Measurements from ENCODE around the gene MYO9A.
"Not testable (repeated sequence)": the region's sequence is repeated elsewhere in the genome, so short reads cannot be mapped to it uniquely, and the experiment has no call there.

Gene MYO9A

DNA sequence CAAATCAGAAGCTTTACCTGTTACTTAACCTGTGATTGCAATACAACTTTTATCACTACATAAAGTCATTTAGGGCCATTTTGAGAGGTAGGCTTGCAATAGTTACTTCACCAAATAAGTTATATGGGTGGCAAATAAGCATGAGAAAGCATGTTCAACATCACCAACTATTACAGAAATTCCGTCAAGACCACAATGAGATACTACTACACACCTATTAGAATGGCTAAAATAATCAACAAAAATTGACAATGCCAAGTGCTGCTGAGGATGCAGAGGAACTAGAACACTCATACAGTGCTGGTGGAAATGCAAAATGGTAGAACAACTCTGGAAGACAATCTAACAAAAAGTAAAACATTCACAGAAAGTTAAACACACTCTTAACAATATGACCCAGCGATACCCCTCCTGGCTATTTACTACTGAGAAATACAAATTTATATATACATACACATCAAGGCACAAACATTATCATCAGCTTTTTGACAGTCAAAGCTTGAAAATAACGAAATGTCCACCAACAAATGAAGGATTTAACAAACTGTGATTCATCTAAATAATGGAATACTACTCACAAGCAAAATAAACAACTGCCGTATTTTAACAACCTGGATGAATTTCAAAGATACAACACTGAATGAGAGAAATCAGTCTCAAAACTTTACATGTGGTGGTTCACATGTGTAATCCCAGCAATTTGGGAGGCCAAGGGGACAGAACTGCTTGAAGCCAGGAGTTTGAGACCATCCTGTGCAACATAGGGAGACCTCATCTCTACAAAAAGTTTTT is 82.9 kb downstream of the MYO9A start:
- no peak for DNase-seq

DNA sequence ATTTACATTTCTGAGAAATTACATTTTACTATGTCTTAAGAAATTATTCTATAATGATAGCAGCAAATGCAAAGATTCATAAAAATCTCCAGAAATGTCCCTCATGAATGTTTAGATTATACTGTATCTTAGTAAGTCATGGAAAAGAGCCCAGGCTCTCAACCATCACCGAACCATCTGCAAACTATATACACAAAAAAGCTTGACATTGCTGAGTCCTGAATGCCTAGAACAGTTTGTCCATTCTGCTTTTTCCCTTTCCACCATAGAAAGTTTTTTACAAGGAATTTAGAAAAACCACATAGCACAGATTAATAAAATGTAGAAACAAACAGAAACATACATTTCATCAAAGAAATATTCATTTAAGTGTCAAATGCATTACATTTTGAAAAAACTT is 83.6 kb downstream of the MYO9A start:
- DNase-seq, result no peak

DNA sequence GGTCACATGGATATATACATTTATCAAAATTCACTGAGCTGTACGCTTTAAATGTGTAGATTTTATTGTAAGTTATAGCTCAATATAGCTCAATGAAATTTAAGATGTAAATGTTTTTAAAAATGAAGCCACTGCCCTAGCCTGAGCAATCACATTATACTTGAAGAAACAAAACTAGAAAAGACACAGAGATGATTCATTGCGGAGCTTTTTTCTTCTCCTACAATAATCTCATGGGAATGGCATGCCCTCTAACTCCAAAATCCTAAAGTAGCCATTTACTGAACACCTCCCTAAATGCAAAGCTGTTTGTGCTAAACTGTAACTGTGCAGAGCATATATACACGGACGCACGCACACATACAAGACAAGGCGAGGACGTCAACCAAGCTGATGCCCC is 84.2 kb downstream of the MYO9A start:
- no peak for DNase-seq

DNA sequence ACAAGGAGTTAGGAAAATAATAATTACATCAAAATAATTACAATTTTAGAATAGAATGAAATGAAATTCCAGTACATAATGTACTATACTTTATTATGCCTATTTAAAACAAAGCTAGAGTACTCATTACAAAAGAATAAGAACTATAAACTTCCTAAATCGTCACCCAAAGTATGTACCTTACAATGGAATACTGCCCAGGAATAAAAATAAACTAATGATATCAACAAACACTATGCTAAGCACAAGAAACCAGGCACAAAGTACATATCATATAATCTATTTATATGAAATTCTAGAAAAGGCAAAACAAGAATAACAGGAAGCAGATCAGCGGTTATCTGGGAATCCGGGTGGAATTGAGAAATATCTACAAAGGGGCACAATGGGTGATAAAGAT is 84.7 kb downstream of the MYO9A start:
- DNase-seq, result no peak

DNA sequence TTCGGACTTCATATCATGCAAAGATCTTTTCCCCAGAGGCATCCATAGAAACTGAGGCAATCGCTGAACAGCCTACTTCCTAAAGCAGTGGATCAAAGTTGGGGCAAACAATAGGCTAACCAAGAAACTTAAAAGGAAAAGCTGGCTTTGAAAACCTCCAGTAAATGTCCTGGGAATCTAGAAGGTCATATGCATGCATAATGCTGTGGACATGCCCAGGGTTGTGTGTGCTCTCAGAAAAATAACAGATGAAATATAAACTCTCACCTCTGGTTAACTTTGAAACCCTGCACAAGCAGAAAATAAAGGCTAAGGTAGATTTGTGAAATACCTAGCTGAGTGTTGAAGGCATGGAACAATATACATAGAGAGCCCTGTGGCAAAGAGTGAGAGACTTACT is 96.3 kb downstream of the MYO9A start:
- DNase-seq, result no peak

DNA sequence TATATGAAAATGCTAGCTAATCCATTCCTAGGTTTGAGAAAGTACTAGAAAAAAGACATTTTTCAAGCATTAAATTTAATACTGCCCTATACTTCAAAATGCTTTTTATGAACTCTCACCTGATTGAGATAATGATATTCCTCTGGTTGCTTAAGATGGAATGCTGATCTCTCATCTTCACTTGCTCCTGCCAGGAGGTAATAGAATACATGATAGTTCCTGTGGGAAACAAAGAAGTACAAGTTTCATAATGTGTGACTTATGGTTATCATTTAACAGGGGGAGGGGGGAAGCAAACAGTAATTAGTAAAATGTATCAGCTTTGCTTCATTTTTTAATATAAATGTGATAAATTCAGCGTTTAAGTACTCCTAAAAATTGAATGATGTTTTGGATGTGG is 97.2 kb downstream of the MYO9A start:
- DNase-seq, result no peak

DNA sequence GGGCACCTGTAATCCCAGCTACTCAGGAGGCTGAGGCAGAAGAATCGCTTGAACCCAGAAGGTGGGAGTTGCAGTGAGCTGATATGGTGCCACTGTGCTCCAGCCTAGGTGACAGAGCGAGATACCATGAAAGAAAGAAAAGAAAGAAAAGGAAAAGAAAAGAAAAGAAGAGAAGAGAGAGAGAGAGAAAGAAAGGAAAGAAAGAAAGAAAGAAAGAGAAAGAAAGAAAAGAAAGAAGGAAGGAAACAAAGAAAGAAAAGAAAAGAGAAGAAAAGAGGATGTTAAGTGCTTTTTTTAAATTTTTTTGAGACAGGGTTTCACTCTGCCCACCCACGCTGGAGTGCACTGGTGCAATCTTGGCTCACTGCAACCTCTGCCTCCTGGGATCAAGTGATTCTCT is 103.4 kb downstream of the MYO9A start:
- DNase-seq, result not testable (repeated sequence)

DNA sequence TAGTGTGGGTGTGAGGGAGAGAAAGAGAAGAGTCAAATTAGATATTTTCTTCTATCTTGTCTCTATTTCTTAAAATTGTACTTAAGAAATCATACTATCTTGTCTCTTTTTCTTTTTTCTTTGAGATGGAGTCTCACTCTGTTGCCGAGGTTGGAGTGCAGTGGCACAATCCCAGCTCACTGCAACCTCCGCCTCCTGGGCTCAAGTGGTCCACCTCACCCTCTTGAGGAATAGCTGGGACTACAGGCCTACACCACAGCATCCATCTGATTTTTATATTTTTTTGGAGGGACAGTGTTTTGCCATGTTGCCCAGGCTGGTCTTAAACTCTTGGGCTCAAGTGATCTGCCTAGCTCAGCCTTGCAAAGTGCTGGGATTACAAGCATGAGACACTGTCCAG is 104.2 kb downstream of the MYO9A start:
- DNase-seq, result no peak

DNA sequence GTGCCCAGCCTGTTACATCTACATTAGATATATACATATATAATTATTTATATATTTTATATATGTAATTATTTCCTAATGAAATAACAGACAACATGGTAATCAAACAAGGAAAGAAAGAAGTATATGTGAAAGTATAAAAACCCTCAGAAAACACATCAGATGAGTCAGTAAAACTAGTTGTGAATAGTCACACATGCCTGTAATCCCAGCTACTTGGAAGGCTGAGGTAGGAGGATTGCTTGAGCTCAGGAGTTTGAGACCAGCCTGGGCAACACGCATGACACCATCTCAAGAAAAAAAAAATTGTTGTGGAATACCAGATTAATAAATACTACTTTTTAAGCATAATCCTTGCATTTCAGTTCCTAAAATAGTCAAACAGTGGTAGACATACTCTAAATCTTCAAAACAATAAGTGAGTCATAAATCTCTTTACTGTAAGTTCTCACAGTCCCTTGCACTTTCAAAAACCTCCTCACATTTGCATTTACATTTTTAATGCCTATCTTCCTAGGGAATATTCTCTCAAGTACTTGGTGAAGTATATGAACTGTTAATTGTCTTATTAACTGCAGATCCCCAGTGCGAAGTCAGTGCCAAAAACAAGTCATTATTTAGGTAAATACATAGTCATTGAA is 106.5 kb downstream of the MYO9A start:
- DNase-seq, result no peak

DNA sequence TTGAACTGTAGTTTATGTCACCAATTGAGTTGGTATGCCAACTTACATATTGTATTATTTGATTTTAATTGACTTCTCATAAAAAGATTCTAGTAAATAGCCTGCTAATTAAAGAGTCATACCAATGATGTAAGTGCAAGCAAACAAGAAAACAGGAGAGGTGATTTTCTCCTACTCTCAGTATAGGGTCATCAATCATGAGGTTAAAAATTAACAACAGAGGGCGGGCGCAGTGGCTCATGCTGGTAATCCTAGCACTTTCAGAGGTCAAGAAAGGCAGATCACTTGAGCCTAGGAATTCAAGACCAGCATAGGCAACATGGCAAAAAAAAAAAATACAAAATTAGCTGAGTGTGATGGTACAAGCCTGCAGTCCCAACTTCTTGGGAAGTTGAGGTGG is 108.7 kb downstream of the MYO9A start:
- no peak for DNase-seq

DNA sequence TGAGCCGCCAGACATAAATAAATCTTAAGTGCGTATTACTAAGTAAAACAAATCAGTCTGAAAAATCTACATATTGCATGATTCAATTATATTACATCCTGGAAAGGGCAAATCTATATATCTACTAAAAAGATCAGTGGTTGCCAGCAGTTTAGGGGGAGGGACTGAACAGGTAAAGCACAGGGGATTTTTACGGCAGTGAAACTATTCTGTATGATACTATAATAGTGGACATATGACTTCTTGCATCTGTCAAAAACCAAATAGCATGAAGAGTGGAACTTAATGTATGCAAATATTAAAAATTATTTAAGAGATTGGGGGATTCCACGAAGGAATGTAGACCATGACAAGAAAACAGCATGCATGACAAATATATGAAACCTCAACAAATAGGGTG is 111.6 kb downstream of the MYO9A start:
- DNase-seq, result no peak

DNA sequence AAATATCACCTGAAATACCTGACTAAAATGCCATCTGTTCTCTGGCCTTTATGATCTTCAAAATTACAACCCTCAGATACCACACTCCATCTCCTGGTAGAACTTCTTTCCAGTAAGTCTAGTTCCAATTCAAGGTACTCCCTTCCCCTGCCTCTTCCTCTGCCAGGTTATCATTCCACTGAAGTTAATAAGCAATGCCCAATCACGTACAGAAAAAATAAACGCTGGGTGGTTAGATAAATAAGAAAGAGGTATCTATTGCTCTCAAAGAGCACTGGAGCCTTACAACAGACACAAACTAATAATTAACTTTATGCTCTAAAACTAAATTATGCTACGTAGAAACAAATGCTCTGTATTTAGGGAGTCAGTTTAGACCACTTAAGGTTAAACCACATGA is 112.5 kb downstream of the MYO9A start:
- no peak for DNase-seq

DNA sequence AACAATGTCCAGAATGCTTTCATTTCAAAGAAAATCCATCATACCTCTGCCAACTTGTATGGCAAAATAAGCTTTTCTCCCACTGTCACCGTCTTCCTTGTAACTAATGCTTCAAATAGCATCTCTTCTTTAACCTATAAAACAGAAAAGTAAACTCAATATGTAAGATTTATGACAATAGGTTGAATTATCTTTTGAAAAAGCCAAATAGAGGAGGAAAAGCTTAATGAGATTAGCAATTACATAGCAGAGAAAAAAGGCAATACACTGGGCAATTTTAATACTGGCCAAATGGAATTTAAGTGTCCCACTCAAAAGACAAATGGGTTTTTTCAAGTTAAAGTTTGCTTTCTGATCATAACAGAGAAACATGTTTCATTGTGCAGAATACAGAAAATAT is 118.1 kb downstream of the MYO9A start:
- no peak for DNase-seq

DNA sequence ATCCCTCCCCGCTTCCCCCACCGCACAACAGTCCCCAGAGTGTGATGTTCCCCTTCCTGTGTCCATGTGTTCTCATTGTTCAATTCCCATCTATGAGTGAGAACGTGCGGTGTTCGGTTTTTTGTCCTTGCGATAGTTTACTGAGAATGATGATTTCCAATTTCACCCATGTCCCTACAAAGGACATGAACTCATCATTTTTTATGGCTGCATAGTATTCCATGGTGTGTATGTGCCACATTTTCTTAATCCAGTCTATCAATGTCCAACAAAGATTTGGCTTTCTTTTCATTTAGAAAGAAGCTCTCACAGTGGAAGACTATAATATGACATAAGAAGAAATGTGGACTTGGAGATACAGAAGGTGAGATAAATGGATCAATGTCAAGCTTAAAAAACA is 119.2 kb downstream of the MYO9A start:
- DNase-seq, result not testable (repeated sequence)

DNA sequence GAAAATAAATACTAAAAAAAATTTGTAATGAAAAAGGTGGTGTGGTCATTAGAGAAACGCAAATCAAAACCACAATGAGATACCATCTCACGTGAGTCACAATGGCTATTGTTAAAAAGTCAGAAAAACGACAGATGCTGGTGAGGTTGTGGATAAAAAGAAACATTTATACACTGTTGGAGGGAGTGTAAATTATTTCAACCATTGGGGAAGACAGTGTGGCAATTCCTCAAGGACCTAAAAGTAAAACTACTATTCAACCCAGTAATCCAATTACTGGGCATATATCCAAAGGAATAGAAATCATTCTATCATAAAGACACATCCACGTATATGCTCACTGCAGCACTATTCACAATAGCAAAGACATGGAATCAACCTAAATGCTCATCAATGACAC is 120.3 kb downstream of the MYO9A start:
- no peak for DNase-seq

DNA sequence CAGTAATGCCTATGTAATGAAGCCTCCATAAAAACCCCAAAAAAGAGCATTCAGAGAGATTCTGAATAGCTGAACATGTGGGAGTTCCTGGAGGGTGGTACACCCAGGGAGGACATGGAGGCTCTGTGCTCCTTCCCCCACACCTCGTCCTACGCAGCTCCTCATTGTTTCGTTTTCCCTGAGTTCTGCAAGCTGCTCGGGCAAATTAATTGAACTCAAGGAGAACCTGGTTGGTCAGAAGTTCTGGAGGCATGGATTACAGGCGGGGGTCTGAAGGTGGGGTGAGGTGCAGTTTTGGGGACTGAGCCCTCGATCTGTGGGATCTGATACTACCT is 142.2 kb downstream of the MYO9A start:
- DNase-seq, result no peak

DNA sequence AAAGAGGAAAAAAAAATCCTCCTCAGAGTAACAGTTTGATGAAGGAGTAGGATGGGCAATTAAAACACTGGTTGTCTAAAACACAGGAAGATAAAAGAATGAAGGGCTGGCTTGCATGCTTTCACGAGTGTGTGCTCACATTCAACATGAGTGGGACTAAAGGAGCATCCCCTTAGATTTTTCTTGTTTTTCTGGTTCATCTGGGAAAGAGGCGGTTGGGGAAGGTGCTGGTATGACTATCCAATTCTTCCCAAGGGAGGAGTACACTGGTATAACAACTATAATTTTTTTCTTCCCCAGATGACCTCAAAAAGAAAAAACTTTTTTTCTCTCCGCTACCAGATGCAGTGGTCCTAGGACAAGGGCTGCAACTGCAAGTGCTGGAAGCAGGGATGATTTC is 143.7 kb downstream of the MYO9A start:
- DNase-seq, result no peak

DNA sequence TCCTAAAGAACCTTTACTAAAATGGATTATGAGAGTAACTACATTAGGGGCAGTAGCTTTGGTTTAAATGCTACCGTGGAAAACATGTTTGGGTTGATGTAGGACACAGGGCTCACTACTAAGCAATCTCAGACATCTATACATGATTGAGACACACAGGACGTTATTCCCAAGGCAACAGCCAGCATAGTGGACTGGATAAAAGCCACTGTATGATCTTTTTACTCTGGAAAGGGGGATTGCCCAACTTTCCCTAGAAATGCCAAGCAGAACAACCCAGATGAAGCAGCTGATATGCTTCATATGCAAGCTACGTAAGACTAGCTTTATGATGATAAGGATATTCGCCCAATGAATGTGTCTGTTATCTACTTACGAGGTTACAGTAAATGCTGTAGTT is 144.6 kb downstream of the MYO9A start:
- DNase-seq, result no peak

DNA sequence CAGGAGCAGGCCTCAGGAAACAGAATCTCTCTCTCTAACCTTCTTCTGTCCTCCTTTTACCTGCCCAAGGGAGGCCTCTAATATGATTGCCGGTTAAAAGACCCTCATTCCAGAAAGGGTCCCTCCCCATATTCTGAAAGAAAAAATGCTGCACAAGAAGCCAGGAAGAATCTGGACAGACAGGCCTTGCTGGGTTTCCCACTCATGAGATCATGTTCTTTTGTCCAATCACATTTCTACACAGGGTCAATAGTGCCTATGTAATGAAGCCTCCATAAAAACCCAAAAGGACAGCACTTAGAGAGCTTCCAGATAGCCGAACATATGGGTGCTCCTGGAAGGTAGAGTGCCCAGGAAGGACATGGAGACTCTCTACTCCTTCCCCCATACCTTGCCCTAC is 146.0 kb downstream of the MYO9A start:
- no peak for DNase-seq

DNA sequence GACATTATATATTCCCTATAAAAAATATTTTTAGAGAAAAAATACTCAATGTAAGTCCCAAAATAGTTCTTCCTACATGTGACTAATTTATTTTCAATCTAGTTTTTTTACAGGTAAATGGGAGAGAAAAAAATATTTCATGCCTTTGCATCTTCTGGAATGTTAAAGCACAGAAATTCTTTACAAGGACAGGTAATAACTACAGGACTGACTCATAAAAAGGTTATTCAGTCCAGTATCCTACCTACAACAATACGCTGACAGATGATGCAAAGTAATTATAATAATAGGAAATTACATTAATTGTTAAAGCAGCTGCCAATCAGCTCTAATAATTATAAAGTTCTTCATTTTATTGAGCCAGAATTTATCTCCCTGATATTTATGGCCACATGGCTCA is 147.5 kb downstream of the MYO9A start:
- no peak for DNase-seq

DNA sequence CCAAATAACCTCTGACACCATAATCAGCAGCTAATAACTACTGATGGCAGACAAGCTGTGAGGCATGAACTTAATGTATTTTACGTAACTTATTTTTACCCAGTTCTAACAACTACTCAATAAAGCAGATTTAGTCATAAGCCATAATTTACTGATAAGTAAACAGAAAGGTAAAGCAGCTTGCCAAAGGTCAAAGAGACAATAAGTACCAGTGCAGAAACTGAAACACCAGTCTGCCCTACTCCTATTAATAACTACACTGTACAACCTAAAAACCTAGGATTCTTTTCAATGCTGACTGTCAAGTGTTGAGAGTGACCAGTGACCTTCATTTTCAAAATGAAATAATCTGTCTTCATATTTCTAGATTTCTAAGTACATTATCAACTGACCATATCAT is 155.4 kb downstream of the MYO9A start:
- no peak for DNase-seq

DNA sequence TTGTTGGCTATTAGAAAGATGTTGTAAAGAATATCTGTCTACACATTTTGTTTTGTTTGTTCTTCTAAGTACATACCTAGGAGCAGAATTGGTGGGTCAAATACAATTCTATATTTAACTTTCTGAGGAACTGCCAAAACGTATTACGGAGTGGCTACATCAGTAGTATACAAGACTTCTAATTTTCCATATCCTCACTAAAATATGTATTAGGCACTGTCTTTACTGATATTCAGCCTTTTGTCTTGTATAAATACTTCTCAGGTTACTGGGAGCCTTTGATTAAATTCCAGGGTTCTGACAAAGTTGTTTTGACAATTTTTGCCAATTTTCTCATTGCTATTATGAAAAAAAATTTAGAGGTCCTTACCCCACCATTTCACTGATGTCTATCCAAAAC is 160.9 kb downstream of the MYO9A start:
- DNase-seq, result no peak

DNA sequence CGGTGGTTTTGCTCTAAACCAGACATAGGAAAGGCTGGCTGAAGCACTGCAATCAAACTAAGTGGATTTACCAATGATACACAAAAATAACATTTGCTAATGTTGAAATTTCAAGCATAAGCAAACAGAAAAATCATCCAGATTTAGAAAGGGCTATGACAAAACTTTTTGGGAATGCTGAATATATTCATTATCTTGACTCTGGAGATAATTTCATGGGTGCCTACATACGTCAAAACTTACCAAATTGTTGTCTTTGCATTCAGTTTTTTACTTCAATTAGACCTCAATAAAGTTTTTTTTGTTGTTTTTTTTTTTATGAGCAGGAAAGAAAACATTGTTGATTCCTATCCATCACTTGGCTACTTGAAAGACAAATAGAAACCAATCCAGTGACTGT is 166.8 kb downstream of the MYO9A start:
- no peak for DNase-seq

DNA sequence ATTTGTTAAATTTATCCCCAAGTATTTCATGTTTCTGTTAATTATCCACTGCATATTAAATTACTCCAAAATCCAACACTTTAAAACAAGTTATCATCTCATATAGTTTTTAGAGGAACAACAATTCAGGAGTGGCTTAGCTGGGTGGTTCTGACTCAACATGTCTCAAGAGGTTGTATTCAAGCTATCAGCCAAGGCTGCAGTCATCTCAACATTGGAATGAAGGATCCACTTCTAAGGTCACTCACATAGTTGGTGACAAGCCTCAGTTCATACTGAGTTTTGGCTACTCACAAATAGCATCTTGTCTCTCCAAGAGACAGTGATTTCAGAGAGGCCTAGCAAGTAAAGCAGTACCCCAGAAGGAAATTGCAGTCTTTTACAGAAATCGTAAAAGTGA is 172.9 kb downstream of the MYO9A start:
- DNase-seq, result no peak

DNA sequence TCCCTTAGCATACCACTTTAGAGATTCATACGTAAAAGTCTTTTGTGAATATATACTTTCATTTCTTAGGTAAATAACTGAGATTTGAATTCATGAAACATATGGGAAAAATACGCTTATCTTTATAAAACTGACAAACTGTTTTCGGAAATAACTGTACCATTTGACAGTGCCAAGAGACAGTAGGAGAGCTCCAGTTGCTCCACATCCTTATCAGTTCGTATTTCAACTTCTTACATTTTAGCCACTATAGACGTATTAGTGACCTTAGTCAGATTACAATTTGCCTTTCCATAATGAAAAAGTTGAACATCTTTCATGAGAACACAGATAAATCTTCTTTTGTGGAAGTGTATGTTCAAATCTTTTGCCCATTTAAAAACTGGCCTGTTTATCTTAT is 174.1 kb downstream of the MYO9A start:
- DNase-seq, result no peak
